ENCODE data around the gene C8A. TPM values are rescaled to one million over a fixed set of nuclear protein-coding genes. Genes with fewer than 3 reads are reported as not detected.

Gene C8A
- total RNA-seq, 1 experiment from 2014 or later = not detected

- no peak for DNase-seq
- Histone ChIP-seq H3K4me3 (no peak overlapping the region), H3K4me1 (no peaks in the 10 kb centered on the region), H3K36me3 (no peaks in the 10 kb centered on the region), H3K27ac (no peak overlapping the region), H3K27me3 (no peaks in the 10 kb centered on the region), H3K9me3 (replicated peaks) (no peaks in the 10 kb centered on the region)
Measured at GRCh38 chr1:56938646-56939045, 84.0 kb downstream of the C8A start.

GRCh38 chr1:56939209-56939608 is 84.6 kb downstream of the C8A start:
- no peak for DNase-seq
- H3K9me3 ChIP-seq (replicated peaks) = no peaks in the 10 kb centered on the region
- H3K27ac ChIP-seq = no peak overlapping the region

GRCh38 chr1:56940039-56940438 is 85.4 kb downstream of the C8A start:
- no peak for DNase-seq
- H3K4me1 ChIP-seq = no peaks in the 10 kb centered on the region

More at GRCh38 chr1:56939209-56939608, 84.6 kb downstream of the C8A start:
- Histone ChIP-seq H3K4me3 (no peak overlapping the region), H3K27me3 (no peaks in the 10 kb centered on the region), H3K4me1 (no peaks in the 10 kb centered on the region), H3K36me3 (no peaks in the 10 kb centered on the region)

GRCh38 chr1:56948403-56949023 is 93.9 kb downstream of the C8A start:
- Histone ChIP-seq H3K36me3 (no peaks in the 10 kb centered on the region), H3K4me3 (no peak overlapping the region), H3K4me1 (no peaks in the 10 kb centered on the region), H3K27ac (no peak overlapping the region), H3K27me3 (no peaks in the 10 kb centered on the region), H3K9me3 (replicated peaks) (no peaks in the 10 kb centered on the region)
- DNase-seq = no peak

More at GRCh38 chr1:56940039-56940438, 85.4 kb downstream of the C8A start:
- H3K36me3 ChIP-seq = no peaks in the 10 kb centered on the region
- no peak overlapping the region for H3K4me3 ChIP-seq
- H3K9me3 ChIP-seq (replicated peaks) = no peaks in the 10 kb centered on the region
- no peak overlapping the region for H3K27ac ChIP-seq
- no peaks in the 10 kb centered on the region for H3K27me3 ChIP-seq

GRCh38 chr1:56952501-56952900 is 97.9 kb downstream of the C8A start:
- no peaks in the 10 kb centered on the region for H3K27me3 ChIP-seq
- H3K27ac ChIP-seq = no peak overlapping the region
- no peaks in the 10 kb centered on the region for H3K36me3 ChIP-seq
- H3K9me3 ChIP-seq (replicated peaks) = no peaks in the 10 kb centered on the region
- H3K4me1 ChIP-seq = no peaks in the 10 kb centered on the region
- no peak overlapping the region for H3K4me3 ChIP-seq
- no peak for DNase-seq

- no peak for DNase-seq
- H3K36me3 ChIP-seq = no peaks in the 10 kb centered on the region
- H3K27me3 ChIP-seq = no peaks in the 10 kb centered on the region
- H3K4me3 ChIP-seq = no peak overlapping the region
- no peak overlapping the region for H3K27ac ChIP-seq
- no peaks in the 10 kb centered on the region for H3K9me3 ChIP-seq (replicated peaks)
- H3K4me1 ChIP-seq = no peaks in the 10 kb centered on the region
Measured at GRCh38 chr1:56953386-56953785, 98.8 kb downstream of the C8A start.

DNA sequence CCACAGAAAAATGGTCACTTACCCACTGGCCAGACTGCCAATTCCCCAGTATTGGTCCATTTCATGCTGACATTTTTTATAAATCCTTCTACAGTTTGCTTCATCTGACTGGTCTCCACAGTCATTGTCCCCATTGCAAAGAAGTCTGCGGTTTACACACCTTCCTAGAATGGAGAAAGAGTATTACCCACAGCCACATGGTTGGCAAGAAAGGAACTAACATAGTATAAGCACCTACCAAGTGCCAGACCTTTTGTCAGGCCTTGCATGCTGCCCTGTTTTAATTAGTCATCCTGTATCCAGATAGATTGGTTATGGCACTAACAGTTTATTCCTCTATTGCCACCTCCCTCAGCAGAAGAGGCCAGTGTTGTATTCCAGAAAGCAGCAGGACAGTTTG is 100.1 kb downstream of the C8A start:
- Histone ChIP-seq H3K9me3 (replicated peaks) (no peaks in the 10 kb centered on the region), H3K4me1 (no peaks in the 10 kb centered on the region), H3K4me3 (no peak overlapping the region), H3K27ac (no peak overlapping the region), H3K27me3 (no peaks in the 10 kb centered on the region), H3K36me3 (no peaks in the 10 kb centered on the region)
- no peak for DNase-seq

DNA sequence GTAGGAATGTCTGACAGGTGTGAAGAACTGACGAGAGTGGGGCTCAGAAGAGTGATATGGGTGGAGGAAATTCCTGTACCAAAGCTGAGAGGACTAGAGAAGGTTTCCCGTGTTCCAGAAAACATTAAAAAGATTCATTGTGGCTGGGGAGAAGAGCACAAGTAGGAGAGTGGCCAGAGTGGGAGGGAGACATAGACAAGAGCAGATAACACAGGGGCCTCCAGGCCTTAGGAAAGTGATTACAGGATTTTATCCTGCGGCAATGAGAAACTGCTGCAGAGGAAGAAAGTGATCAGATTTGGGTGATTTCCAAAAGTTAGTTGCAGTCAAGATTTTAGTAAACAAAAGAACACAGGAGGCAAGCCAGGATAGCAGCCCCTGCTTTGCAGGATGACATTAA is 103.3 kb downstream of the C8A start:
- Histone ChIP-seq H3K27me3 (no peaks in the 10 kb centered on the region), H3K4me3 (no peak overlapping the region), H3K36me3 (no peaks in the 10 kb centered on the region), H3K27ac (no peak overlapping the region), H3K4me1 (no peaks in the 10 kb centered on the region), H3K9me3 (replicated peaks) (no peaks in the 10 kb centered on the region)
- DNase-seq = no peak

GRCh38 chr1:56958526-56958925 is 103.9 kb downstream of the C8A start:
- no peak for DNase-seq
- no peak overlapping the region for H3K4me3 ChIP-seq
- no peaks in the 10 kb centered on the region for H3K4me1 ChIP-seq
- no peaks in the 10 kb centered on the region for H3K27me3 ChIP-seq
- H3K9me3 ChIP-seq (replicated peaks) = no peaks in the 10 kb centered on the region
- no peaks in the 10 kb centered on the region for H3K36me3 ChIP-seq
- no peak overlapping the region for H3K27ac ChIP-seq

DNA sequence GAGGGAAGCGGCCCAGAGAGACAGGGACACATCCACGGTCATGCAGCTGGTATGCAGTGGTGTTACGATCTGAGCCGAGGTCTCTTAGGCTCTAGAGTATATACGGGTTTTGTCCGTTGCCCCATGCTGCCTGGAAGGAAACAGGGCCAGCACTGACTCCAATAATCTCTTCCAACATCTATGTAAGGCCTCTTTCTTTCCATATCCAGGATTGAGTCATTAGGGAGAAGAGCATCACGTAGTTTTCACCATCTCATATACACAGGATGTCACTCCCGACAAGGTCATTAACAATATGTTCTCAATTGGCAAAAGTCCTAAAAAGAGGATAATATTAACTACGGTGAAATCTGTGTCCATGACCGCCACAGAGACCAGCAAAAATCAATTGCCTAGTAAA is 106.8 kb downstream of the C8A start:
- Histone ChIP-seq H3K27ac (no peak overlapping the region), H3K9me3 (replicated peaks) (no peaks in the 10 kb centered on the region), H3K4me1 (no peaks in the 10 kb centered on the region), H3K36me3 (no peaks in the 10 kb centered on the region), H3K27me3 (no peaks in the 10 kb centered on the region), H3K4me3 (no peak overlapping the region)
- no peak for DNase-seq

- Histone ChIP-seq H3K36me3 (no peaks in the 10 kb centered on the region), H3K9me3 (replicated peaks) (no peaks in the 10 kb centered on the region), H3K4me3 (no peak overlapping the region), H3K27ac (no peak overlapping the region), H3K27me3 (no peaks in the 10 kb centered on the region), H3K4me1 (no peaks in the 10 kb centered on the region)
- DNase-seq = no peak
Measured at GRCh38 chr1:56963667-56964066, 109.1 kb downstream of the C8A start.

GRCh38 chr1:56964349-56965017 is 109.9 kb downstream of the C8A start:
- Histone ChIP-seq H3K27ac (no peak overlapping the region), H3K4me3 (no peak overlapping the region), H3K36me3 (no peaks in the 10 kb centered on the region), H3K4me1 (no peaks in the 10 kb centered on the region), H3K27me3 (no peaks in the 10 kb centered on the region), H3K9me3 (replicated peaks) (no peaks in the 10 kb centered on the region)
- DNase-seq = no peak

DNA sequence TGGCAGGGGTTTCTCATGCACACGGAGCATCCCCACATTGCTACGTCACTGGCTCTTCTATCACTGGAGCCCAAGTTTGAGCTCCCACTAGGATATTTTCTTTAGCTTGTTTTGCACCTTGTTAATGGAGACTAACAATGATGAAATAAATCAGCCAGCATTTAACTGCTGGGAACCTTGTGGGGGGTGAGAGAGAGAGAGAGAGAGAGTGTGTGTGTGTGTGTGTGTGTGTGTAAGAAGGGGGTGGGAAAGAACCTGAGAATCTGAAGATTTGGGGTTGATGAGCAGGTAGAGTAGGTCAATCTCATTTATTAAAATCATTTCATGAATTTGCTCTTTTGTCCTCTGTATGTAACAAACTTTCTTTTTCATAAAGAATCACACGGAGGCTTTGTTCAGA is 110.6 kb downstream of the C8A start:
- Histone ChIP-seq H3K4me1 (no peaks in the 10 kb centered on the region), H3K4me3 (no peak overlapping the region), H3K27ac (no peak overlapping the region), H3K9me3 (replicated peaks) (no peaks in the 10 kb centered on the region), H3K27me3 (no peaks in the 10 kb centered on the region), H3K36me3 (no peaks in the 10 kb centered on the region)
- no peak for DNase-seq

- no peaks in the 10 kb centered on the region for H3K36me3 ChIP-seq
- no peaks in the 10 kb centered on the region for H3K9me3 ChIP-seq (replicated peaks)
- H3K27me3 ChIP-seq = no peaks in the 10 kb centered on the region
- H3K4me3 ChIP-seq = no peak within 1 kb of the TSS
- no peaks in the 10 kb centered on the region for H3K4me1 ChIP-seq
- no peak for DNase-seq
- H3K27ac ChIP-seq = no peak within 1 kb of the TSS
Measured at GRCh38 chr1:56965916-56966697, 111.5 kb downstream of the C8A start, which contains the start of gene C8B. TSS of gene C8B (minus strand) at chr1:56966015. CDS start at chr1:56965948, 67 bp downstream.

- H3K27me3 ChIP-seq = no peaks in the 10 kb centered on the region
- H3K27ac ChIP-seq = no peak overlapping the region
- H3K36me3 ChIP-seq = no peaks in the 10 kb centered on the region
- H3K4me3 ChIP-seq = no peak overlapping the region
- no peaks in the 10 kb centered on the region for H3K4me1 ChIP-seq
- no peak for DNase-seq
- no peaks in the 10 kb centered on the region for H3K9me3 ChIP-seq (replicated peaks)
Measured at GRCh38 chr1:56966698-56966999, 112.1 kb downstream of the C8A start.

Data from SJCRH30 (cell line).